ENCODE results near the gene DLG5.

Gene DLG5

GRCh38 chr10:77943121-77943901 is 16.8 kb upstream of the DLG5 start:
- peak; percentile 74 for DNase-seq (ENCODE audit: low spot score)

- no peak for DNase-seq (ENCODE audit: low spot score)
Observed at GRCh38 chr10:77941790-77942189, 15.2 kb upstream of the DLG5 start.

- peak; percentile 28 for DNase-seq (ENCODE audit: low spot score)
Observed at GRCh38 chr10:77940627-77941026, 14.1 kb upstream of the DLG5 start.

- no peak for DNase-seq (ENCODE audit: low spot score)
Observed at GRCh38 chr10:77940225-77940624, 13.7 kb upstream of the DLG5 start.

- DNase-seq (ENCODE audit: low spot score): peak; percentile 47
Observed at GRCh38 chr10:77939561-77940001, 13.0 kb upstream of the DLG5 start.

- no peak for DNase-seq (ENCODE audit: low spot score)
Observed at GRCh38 chr10:77936697-77937567, 10.4 kb upstream of the DLG5 start.

GRCh38 chr10:77932016-77932715 is 5.6 kb upstream of the DLG5 start:
- DNase-seq (ENCODE audit: low spot score): no peak

GRCh38 chr10:77927402-77928246 is 1.1 kb upstream of the DLG5 start:
- DNase-seq (ENCODE audit: low spot score): no peak

- peak; percentile 64 for DNase-seq (ENCODE audit: low spot score)
Observed at GRCh38 chr10:77925795-77926565, 575 bp downstream of the DLG5 start.

- DNase-seq (ENCODE audit: low spot score): peak; percentile 77
Observed at GRCh38 chr10:77925410-77925794, 1.2 kb downstream of the DLG5 start.

GRCh38 chr10:77922566-77923179 is 3.9 kb downstream of the DLG5 start:
- DNase-seq (ENCODE audit: low spot score): no peak

GRCh38 chr10:77922055-77922454 is 4.5 kb downstream of the DLG5 start:
- no peak for DNase-seq (ENCODE audit: low spot score)

GRCh38 chr10:77921395-77921794 is 5.2 kb downstream of the DLG5 start:
- DNase-seq (ENCODE audit: low spot score): no peak

- no peak for DNase-seq (ENCODE audit: low spot score)
Observed at GRCh38 chr10:77920495-77920894, 6.1 kb downstream of the DLG5 start.

GRCh38 chr10:77919713-77920108 is 6.8 kb downstream of the DLG5 start:
- no peak for DNase-seq (ENCODE audit: low spot score)

- DNase-seq (ENCODE audit: low spot score): no peak
Observed at GRCh38 chr10:77915319-77916105, 11.0 kb downstream of the DLG5 start.

GRCh38 chr10:77913090-77913489 is 13.5 kb downstream of the DLG5 start:
- DNase-seq (ENCODE audit: low spot score): no peak

GRCh38 chr10:77912576-77912975 is 14.0 kb downstream of the DLG5 start:
- no peak for DNase-seq (ENCODE audit: low spot score)

GRCh38 chr10:77911535-77912123 is 14.9 kb downstream of the DLG5 start:
- DNase-seq (ENCODE audit: low spot score): no peak

All from AG20443 (cell line).